Glomerular endothelial cell (primary cell): ENCODE measurements around the gene INTS1. TPM values are rescaled to one million over a fixed set of nuclear protein-coding genes. Genes with fewer than 3 reads are reported as not detected.

Experiments
- DNase-seq: peaks from one replicate; pipeline ENCODE4 v3.0.0-alpha.2; 2011; ENCODE audit warnings: low read depth, low spot score; ENCODE audit errors: extremely low read depth
- total RNA-seq: library from RNA; depleted of rRNA; stranded (reverse); fragments of >200 nt; gene quantifications from 2 replicates; pipeline ENCODE4 v1.2.3, GENCODE V29; 2015

INTS1 gene
- total RNA-seq, 1 donor from 2014 or later = 85.4 TPM

- no peak for DNase-seq
Observed at GRCh38 chr7:1511444-1512422, 7.5 kb upstream of the INTS1 start.

GRCh38 chr7:1510780-1511154 is 6.6 kb upstream of the INTS1 start:
- no peak for DNase-seq

GRCh38 chr7:1509226-1509625 is 5.0 kb upstream of the INTS1 start:
- DNase-seq = no peak

DNA sequence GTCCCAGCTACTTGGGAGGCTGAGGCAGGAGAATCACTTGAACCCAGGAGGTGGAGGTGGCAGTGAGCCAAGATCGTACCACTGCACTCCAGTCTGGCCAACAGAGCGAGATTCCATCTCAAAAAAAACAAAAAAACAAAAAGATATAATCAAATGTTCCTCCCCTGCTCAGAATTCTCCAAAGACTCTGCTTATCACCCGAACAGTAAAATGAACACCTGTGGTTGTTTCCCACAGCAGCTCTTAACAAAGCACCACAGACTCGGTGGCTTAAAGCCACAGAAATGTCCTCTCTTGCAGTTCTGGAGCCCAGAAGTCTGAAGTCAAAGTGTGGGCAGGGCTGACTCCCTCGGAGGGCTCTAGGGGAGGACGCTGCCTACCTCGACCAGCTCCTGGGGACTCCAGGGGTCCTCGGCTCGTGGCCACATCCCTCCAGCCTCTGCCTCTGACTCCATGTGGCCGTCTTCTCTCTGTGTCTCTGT is 4.1 kb upstream of the INTS1 start:
- DNase-seq = no peak

GRCh38 chr7:1505731-1506550 is 1.8 kb upstream of the INTS1 start:
- DNase-seq = no peak

DNA sequence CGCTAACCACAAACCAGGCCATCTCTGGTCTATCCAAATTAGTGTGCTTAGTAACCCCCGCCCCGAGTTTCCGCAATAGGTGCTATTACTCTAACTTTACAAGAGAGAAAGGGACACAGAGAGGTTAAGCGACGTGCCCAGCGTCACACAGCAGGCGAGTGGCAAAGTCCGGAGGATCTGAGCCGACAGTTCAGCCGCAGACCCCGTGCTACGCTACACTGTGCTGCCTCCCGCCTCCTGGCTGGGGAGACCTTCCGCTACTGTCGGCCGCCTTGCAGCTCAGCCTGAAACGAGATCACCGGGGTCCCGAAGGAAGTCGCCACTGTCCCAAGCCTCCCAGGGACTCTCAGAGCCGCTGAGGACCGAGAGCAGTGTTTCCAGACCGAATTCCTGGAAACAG is 799 bp downstream of the INTS1 start:
- no peak for DNase-seq

DNA sequence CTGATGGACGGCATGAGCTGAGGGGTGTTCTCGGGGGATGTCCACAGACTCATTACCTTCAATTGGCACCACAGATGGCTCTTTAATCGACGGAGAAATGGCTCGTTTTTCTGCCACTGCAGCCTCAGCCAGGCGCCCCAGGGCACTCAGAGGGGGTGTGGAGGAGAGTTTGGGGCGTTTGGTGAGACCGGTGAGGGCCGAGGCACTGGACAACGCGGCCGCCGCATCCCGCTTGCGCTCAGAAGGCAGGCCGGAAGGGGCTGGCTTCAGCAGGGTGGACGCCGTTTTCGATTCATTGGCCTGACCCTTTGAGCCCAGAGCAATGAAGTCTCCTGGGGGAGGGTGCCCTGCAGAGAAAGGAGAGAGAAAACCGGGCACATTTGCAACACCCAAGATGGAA is 1.3 kb downstream of the INTS1 start:
- no peak for DNase-seq

GRCh38 chr7:1501487-1502270 is 2.5 kb downstream of the INTS1 start:
- no peak for DNase-seq

DNA sequence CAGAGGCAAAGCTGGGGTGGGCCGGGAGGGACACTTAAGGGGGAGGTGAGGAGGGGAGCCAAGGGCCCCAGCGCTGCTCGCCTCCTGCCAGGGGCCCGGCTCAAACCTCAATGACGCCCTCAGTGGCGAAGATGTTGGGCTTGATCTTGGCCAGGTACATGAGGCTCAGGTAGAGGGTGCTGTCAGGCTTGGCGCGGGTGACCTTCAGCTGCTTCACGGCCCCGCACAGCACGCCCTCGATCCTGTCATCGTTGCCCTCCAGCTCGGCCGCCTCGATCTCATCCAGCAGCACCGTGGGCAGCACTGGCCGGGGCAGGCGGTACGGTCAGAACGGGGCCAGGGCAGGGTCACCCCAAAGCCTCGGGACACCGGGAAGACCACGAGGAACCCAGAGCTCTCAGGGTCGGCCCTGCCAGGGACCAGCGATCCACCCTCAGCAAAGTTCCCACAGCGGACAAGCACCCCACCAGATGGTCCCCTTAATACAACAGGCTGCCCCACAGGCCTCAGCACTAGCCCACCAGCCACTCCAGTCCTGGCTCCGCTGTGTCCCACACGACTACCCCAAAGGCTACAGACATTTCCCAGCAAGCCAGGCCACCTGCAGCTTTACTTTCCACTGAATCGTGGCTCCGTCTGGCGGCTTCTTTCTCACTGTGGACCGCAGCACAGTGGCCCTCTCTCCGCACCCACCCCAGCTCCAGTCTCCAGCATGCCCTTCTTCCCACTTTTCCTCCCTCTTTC is 4.0 kb downstream of the INTS1 start:
- no peak for DNase-seq

GRCh38 chr7:1499367-1500029 is 4.7 kb downstream of the INTS1 start:
- DNase-seq = no peak

DNA sequence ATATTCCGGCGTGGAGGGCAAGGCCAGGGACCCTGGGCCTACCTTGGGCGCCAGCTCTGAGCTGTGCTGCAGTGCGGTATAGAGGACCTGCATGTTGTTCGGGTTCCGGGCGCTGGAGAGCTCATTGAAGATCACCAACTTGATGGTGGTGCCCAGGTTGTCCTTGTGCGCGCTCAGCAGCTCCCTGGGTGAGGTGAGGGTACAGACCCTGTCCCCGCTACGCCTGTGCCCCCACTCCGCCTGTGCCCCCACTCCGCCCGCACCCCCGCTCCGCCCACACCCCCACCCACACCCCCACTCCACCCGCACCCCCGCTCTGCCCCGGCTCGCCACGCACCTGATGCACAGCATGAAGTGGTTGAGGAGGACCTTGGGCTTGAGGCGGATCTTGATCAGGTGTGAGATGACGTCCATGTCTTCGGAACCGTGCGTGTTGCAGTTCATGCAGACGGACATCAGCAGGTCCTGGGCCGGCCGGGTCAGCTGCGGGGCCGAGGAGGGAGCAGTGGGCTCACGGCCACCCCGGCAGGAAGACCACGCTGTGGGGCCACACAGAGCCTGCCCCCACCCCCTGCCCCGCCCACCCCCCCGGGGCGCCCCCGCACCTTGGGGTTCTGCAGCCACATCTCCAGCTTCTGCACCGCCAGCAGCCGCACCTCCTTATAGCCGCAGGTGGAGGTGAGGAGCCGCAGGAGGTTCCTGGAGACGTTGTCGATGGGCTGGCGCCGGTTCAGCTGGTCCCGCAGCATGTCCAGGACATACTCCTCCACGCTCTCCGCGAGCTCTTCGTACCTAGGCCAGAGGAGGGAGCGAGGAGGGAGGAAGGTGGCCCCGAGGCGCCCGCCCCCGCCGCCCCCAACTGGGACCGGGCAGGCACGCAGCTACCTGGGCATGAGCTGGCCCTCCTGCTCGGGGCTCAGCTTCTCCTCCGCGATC is 5.6 kb downstream of the INTS1 start:
- no peak for DNase-seq

DNA sequence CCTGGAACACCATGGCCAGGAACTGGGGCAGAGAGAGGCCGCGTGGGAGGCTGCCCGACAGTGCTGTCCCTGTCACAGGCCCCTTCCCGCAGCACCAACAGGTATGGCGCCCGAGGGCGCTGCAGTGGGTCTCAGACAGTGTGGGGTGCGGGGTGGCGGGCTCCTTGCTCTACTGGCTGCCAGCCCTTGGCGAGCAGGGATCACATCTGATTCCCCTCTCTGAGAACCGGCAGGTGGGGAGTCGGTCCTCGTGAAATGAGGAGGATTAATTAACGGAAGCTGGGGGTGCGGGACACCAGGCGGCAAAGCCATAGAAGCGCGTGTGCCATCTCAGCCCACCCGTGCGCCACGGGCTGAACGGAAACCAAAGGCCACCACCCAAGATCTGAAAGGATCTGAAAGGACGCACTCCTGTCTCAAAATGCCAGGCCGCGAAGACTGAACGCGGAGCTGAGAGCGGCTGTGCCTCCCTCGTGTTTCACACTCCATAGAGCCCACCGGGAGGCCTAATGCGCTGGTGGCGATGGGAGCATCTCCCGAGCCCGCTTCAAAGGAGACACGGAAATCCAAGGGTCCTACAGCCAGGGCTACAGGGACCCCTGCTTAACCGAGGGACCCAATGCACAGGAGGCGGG is 6.8 kb downstream of the INTS1 start:
- DNase-seq = no peak

DNA sequence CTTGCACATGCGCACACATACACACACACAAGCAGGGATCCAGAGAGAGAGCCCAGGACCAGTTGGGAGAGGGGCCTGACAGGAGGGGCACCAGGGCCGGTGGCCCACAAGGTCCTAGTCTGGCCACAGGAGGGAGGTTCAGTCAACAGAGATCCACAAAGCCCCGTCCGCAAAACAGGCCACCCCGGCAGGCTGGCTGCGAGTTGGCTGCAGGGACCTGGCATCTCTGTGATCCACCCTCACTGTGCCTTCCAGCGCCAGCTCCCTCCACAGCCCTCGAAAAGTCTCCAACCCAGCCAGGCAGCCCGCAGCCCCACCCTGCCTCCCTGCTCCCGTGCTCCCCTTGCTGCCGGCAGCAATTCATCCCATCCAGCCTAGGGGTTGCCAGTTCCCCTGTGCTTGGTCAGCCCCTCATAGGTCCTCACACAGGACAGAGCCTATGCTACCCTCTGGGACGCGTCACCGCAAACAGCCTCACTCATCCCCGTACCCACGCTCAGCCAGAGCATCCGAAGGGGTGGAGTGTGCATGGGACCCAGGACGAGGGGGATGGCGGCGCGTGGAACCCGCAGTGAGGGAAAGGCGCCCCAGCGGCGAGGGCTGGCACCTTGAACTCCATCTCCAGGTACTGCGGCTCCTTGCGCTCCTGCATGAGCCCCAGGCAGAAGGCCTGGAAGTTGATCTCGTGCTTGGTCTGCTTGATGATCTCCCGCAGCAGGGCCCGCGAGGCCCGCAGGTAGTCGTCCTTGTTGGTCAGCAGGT is 7.5 kb downstream of the INTS1 start:
- no peak for DNase-seq

GRCh38 chr7:1495564-1496242 is 8.5 kb downstream of the INTS1 start:
- DNase-seq = no peak

DNA sequence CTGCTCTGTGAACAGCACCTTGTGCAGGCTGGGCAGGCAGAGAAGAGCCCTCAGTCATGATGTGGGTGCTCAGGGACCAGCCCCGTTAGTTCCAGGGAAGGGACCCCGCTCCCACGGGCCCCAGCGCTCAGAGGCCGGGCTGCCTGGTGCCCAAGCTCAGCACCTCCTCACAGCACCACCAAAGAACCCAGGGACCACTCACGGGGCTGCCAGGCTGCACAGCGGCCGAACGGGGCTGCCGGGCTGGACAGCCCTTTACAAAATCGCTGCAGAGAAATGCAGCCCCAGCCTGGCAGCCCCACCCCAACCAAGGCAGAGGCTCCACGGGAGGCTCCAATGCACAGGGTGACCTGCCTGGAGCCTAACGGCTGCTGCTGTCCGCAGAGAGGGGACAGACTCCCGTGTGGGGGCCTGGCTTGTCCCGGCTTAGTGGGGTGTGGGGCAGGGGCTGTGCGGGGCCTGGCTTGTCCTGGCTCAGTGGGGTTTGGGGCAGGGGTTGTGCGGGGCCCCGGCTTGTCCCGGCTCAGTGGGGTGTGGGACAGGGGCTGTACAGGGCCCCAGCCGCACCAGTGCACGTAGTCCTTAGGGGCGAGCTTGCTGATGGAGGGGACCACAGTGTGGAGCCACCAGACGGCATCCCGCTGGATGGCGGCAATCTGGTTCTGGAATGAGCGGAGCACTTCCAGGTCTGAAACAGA is 9.2 kb downstream of the INTS1 start:
- DNase-seq = no peak

DNA sequence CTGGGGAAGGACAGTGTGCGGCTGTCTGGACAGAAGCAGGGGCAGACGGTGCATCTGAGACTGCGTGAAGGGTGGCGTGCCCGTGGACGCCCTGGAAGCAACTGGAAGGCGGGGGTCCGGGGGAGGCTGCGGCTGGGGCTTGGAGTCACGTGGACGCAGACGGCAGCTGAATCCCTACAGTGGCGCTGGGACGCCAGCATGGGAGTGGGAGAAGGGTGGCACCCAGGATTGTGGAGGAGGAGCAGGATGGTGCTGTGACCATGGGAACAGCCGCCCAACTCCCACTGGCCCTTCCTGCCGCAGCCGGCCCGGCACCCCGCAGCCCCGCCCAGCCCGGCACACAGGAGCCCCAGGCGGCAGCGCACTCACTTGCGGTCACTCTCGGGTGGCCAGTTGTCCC is 9.7 kb downstream of the INTS1 start:
- DNase-seq = no peak
